Breast epithelium (tissue), 3 donors: Measurements from ENCODE around the gene ASB6.

Experiments used
- POLR2A ChIP-seq: fragments of 450-650 bp; IDR thresholded peaks from one replicate; pipeline ENCODE4 v1.6.1; 2016; ENCODE audit warnings: antibody characterized with exemption, mild to moderate bottlenecking, moderate library complexity
- POLR2AphosphoS5 ChIP-seq, 3 donors: sonication (generic); formaldehyde crosslinking; IDR thresholded peaks; one replicate each; pipeline ENCODE4 v1.6.1; 2017; ENCODE audit warnings: antibody characterized with exemption in 3 of 3
- TF ChIP-seq, protein P1 (sequence below), 3 donors: fragments of 450-650 bp; IDR thresholded peaks; one replicate each; pipeline ENCODE4 v1.5.1; 2016 to 2017; ENCODE audit warnings: antibody characterized with exemption in 3 of 3, mild to moderate bottlenecking in 3 of 3, moderate library complexity in 3 of 3

DNA sequence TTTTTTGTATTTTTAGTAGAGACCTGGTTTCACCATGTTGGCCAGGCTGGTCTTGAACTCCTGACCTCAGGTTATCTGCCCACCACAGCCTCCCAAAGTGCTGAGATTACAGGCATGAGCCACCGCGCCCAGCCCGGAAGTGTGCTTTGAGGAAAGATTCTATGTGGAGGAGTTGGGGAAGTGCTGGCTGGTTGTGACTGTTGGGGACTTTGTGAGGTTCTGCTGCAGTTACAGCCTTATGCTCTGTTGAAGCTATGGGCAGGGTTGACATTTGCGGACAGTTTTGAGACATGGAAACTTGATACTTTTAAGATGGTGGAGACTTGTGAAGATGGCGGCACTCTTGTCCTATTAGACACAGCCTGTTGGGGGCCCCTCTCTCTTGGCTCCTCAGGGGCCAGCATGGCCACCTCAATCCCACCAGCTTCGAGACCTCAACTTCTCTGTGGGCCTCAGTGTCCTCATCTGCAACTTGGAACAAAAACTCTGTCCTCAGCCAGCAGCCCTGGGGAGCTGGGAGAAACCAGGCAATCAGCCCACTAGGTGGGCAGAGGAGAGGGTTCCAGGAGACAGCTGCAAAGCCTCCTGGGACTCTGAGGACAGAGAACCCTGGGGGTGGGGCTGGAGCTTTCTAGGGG is 45.9 kb downstream of the ASB6 start:
- TF ChIP-seq, protein P1, sequence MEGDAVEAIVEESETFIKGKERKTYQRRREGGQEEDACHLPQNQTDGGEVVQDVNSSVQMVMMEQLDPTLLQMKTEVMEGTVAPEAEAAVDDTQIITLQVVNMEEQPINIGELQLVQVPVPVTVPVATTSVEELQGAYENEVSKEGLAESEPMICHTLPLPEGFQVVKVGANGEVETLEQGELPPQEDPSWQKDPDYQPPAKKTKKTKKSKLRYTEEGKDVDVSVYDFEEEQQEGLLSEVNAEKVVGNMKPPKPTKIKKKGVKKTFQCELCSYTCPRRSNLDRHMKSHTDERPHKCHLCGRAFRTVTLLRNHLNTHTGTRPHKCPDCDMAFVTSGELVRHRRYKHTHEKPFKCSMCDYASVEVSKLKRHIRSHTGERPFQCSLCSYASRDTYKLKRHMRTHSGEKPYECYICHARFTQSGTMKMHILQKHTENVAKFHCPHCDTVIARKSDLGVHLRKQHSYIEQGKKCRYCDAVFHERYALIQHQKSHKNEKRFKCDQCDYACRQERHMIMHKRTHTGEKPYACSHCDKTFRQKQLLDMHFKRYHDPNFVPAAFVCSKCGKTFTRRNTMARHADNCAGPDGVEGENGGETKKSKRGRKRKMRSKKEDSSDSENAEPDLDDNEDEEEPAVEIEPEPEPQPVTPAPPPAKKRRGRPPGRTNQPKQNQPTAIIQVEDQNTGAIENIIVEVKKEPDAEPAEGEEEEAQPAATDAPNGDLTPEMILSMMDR (IDR thresholded peaks at IDR 0.05) = no peak
- TF ChIP-seq POLR2A (no peak), POLR2AphosphoS5 (IDR thresholded peaks at IDR 0.05) (no peak)
